ENCODE results near the gene STK17B. TPM values are rescaled to one million over a fixed set of nuclear protein-coding genes. Genes with fewer than 3 reads are reported as not detected.

Gene STK17B
- total and polyA plus RNA-seq, 2 of the 13 experiments (the other 11 are each of a cell fraction or from before 2014, with no cell fraction given) = 1.6 to 4.5 TPM

DNA sequence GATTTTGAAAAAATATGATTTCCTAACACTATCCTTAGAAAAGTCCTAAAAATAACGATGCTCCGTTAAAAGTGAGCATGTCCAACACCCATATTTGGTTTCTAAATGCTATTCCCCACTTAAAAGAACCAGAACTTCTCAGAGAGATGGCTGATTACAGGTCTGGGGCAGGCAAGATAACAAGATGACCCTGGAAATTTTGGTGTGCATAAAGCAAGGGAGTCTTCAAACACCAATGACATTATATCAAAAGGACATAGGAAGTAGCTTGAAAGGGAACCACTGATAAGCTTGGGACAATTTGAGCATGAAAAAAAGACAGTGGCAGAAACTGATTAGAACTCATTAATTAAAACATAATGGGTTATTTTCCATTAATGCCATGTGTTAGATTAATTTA, 17.9 kb downstream of the STK17B start:
- Histone ChIP-seq H3K27me3 (ENCODE audit: control insufficient read depth in 1 of 2, insufficient read depth in 2 of 2, low read length in 2 of 2) (no peaks in the 10 kb centered on the region), H3K27ac (ENCODE audit: extremely low read length, insufficient read depth, low read length) (no peak overlapping the region), H4K20me1 (ENCODE audit: insufficient read depth, low read length) (no peaks in the 10 kb centered on the region), H3K4me1 (ENCODE audit: insufficient read depth, low read length) (no peaks in the 10 kb centered on the region), H3K9me3 (ENCODE audit: low read length) (no peaks in the 10 kb centered on the region), H3K9ac (ENCODE audit: insufficient read depth, low read depth, low read length) (no peak overlapping the region), H3K4me2 (ENCODE audit: low read depth, low read length) (no peak overlapping the region), H3K79me2 (ENCODE audit: insufficient read depth, low read length) (no peaks in the 10 kb centered on the region), H2AFZ (ENCODE audit: low read length) (no peak overlapping the region), H3K4me3 (replicated peaks in 1 of 3; ENCODE audit: insufficient read depth in 1 of 3, low read depth in 2 of 3, low read length in 3 of 3) (no peak overlapping the region), H3K36me3 (replicated peaks in 1 of 2; ENCODE audit: control insufficient read depth in 1 of 2, insufficient read depth in 2 of 2, low read length in 2 of 2) (no peaks in the 10 kb centered on the region)
- no TSS peak for BruUV-seq (replicated peaks)
- FAIRE-seq = no peak
- WGBS (ENCODE audit: low lambda C conversion rate) = 89% methylated on average over 2 of the region's 2 CpGs
- ChIA-PET POLR2A (interaction anchor here (0.6 kb wide), 1 partner anchor 25 kb away, joined by 3 read pairs; no protein-coding TSS in a partner anchor), CTCF (ENCODE audit: low intra/inter-chr PET ratio, low total read pairs) (no interaction called here)
- no peak for DNase-seq (ENCODE audit: low spot score)
- no peak for ATAC-seq
- in situ Hi-C loops (cut with HindIII; ENCODE audit: extremely low pct_ligation_motif_present, low pct_unique_long_range_greater_than_20kb) (no loop called here), intact Hi-C loops (cut with micrococcal nuclease; ENCODE audit: unreplicated experiment) (no loop called here)
- TF ChIP-seq GLI4 (CRISPR knock-in tag; IDR thresholded peaks at IDR 0.05; ENCODE audit: borderline replicate concordance) (no peak), KAT7 (CRISPR knock-in tag; IDR thresholded peaks at IDR 0.05; ENCODE audit: borderline replicate concordance) (no peak), NR2F1 (CRISPR knock-in tag; IDR thresholded peaks at IDR 0.05) (no peak), MTA1 (CRISPR knock-in tag; IDR thresholded peaks at IDR 0.05; ENCODE audit: borderline replicate concordance) (no peak), GPN1 (CRISPR knock-in tag; IDR thresholded peaks at IDR 0.05; ENCODE audit: borderline replicate concordance) (no peak), GABPA (IDR thresholded peaks at IDR 0.05; ENCODE audit: low read depth, low read length) (no peak), GABPA (CRISPR knock-in tag; IDR thresholded peaks at IDR 0.05; ENCODE audit: low read depth) (no peak), NFKB2 (CRISPR knock-in tag; IDR thresholded peaks at IDR 0.05; ENCODE audit: borderline replicate concordance) (no peak)

DNA sequence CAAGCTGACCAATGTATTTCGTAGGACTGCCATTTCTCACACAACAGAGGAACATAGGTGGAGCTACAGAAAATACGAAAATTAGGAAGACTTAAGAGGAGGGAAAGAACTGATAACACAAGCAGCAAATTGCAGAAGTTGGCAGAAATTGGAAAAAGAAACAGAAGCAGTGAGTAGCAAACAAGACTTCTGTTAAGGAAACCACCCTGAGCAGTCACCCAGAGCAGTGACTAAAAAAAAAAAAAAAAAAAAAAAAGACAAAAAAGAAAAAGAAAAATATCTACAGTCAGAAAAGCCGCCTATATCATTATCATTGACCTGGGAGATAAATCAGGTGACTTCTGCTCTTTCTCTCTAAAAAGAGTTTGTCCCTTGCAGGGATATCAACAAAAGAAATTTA, 21.4 kb downstream of the STK17B start:
- in situ Hi-C loops (cut with HindIII; ENCODE audit: extremely low pct_ligation_motif_present, low pct_unique_long_range_greater_than_20kb) = no loop called here
- 67% methylated on average over 3 of the region's 3 CpGs for WGBS (ENCODE audit: low lambda C conversion rate)
- Histone ChIP-seq H3K27ac (ENCODE audit: extremely low read length, insufficient read depth, low read length) (no peak overlapping the region), H3K4me2 (ENCODE audit: low read depth, low read length) (no peak overlapping the region), H3K27me3 (ENCODE audit: control insufficient read depth in 1 of 2, insufficient read depth in 2 of 2, low read length in 2 of 2) (no peaks in the 10 kb centered on the region), H3K79me2 (ENCODE audit: insufficient read depth, low read length) (no peaks in the 10 kb centered on the region), H2AFZ (ENCODE audit: low read length) (no peak overlapping the region), H4K20me1 (ENCODE audit: insufficient read depth, low read length) (no peaks in the 10 kb centered on the region), H3K9ac (ENCODE audit: insufficient read depth, low read depth, low read length) (no peak overlapping the region), H3K9me3 (ENCODE audit: low read length) (no peaks in the 10 kb centered on the region), H3K36me3 (replicated peaks in 1 of 2; ENCODE audit: control insufficient read depth in 1 of 2, insufficient read depth in 2 of 2, low read length in 2 of 2) (no peaks in the 10 kb centered on the region), H3K4me3 (replicated peaks in 1 of 3; ENCODE audit: insufficient read depth in 1 of 3, low read depth in 2 of 3, low read length in 3 of 3) (no peak overlapping the region), H3K4me1 (ENCODE audit: insufficient read depth, low read length) (no peaks in the 10 kb centered on the region)
- no TSS peak for BruUV-seq (replicated peaks)
- TF ChIP-seq FOXC1 (CRISPR knock-in tag; IDR thresholded peaks at IDR 0.05; ENCODE audit: borderline replicate concordance) = no peak
- FAIRE-seq (no peak), ATAC-seq (no peak), DNase-seq (ENCODE audit: low spot score) (no peak)
- intact Hi-C loops (cut with micrococcal nuclease; ENCODE audit: unreplicated experiment) = no loop called here
- CTCF ChIA-PET (ENCODE audit: low intra/inter-chr PET ratio, low total read pairs) = no interaction called here
- POLR2A ChIA-PET = no interaction called here

Measured in HepG2 (cell line).